Activated CD4-positive, alpha-beta T cell treated with anti-CD3 and anti-CD28 coated beads, Interleukin-10, Interleukin-2, amounts not matched to agents 100 ng/mL and 50 ng/mL, durations not matched to agents 16 hours and 8 hours (primary cell): ENCODE data around the gene USP37.

Experiments
- DNase-seq: peaks from one replicate; pipeline ENCODE4 v3.0.0-alpha.2; 2020

Gene USP37

GRCh38 chr2:218428846-218429558 lies 139.1 kb downstream of the USP37 start:
- no peak for DNase-seq

- no peak for DNase-seq
Observed at GRCh38 chr2:218427741-218428140, 140.4 kb downstream of the USP37 start.

GRCh38 chr2:218425531-218425930 lies 142.6 kb downstream of the USP37 start:
- no peak for DNase-seq

GRCh38 chr2:218423584-218423983 lies 144.6 kb downstream of the USP37 start:
- no peak for DNase-seq

- DNase-seq, result no peak
Observed at GRCh38 chr2:218422403-218423086, 145.6 kb downstream of the USP37 start.

GRCh38 chr2:218421027-218421426 lies 147.1 kb downstream of the USP37 start:
- DNase-seq, result no peak

- DNase-seq, result no peak
Observed at GRCh38 chr2:218419630-218420216, 148.4 kb downstream of the USP37 start.

GRCh38 chr2:218418717-218419458 lies 149.3 kb downstream of the USP37 start, which contains the start of gene VIL1:
Gene VIL1 (plus strand): TSS chr2:218419123. CDS start chr2:218423779, 4,656 bp downstream.
- no peak for DNase-seq

- no peak for DNase-seq
Observed at GRCh38 chr2:218418321-218418716, 149.8 kb downstream of the USP37 start.

GRCh38 chr2:218407717-218408116 lies 160.4 kb downstream of the USP37 start:
- no peak for DNase-seq

GRCh38 chr2:218406949-218407618 lies 161.1 kb downstream of the USP37 start:
- peak; percentile 72 for DNase-seq

GRCh38 chr2:218406209-218406948 lies 161.8 kb downstream of the USP37 start:
- DNase-seq, result peak; percentile 98

GRCh38 chr2:218405746-218406208 lies 162.4 kb downstream of the USP37 start:
- peak; percentile 17 for DNase-seq

- DNase-seq, result no peak
Observed at GRCh38 chr2:218405086-218405745, 162.9 kb downstream of the USP37 start.

GRCh38 chr2:218404351-218405085 lies 163.6 kb downstream of the USP37 start:
- DNase-seq, result no peak

GRCh38 chr2:218403810-218404209 lies 164.3 kb downstream of the USP37 start:
- no peak for DNase-seq

- no peak for DNase-seq
Observed at GRCh38 chr2:218402911-218403411, 165.2 kb downstream of the USP37 start.

- no peak for DNase-seq
Observed at GRCh38 chr2:218402491-218402901, 165.7 kb downstream of the USP37 start.

- no peak for DNase-seq
Observed at GRCh38 chr2:218401890-218402289, 166.3 kb downstream of the USP37 start.
